Activated naive CD8-positive, alpha-beta T cell treated with anti-CD3 and anti-CD28 coated beads, Interleukin-2, amount 10 ng/mL, durations not matched to agents 7 days and 5 days (primary cell): ENCODE results near the gene KAT5. TPM values are rescaled to one million over a fixed set of nuclear protein-coding genes. Genes with fewer than 3 reads are reported as not detected.
A peak's percentile ranks its signal among the peaks of the same experiment; 100 is the strongest.
"Not testable (repeated sequence)": the region's sequence is repeated elsewhere in the genome, so short reads cannot be mapped to it uniquely, and the experiment has no call there.

Experiments
- ATAC-seq: fragments of 150-1000 bp; cut with Tn5 transposase; one replicate; pipeline ENCODE4 v1.10.0; 2021; ENCODE audit warnings: low read depth, moderate library complexity
- POLR2A ChIA-PET: fragments of 350-600 bp; sonication (Branson Sonifier 250); formaldehyde crosslinking; loops from one replicate; lab custom pipeline; 2021; ENCODE audit warnings: antibody characterized with exemption; lab: Charles Lee
- DNase-seq: peaks from one replicate; pipeline ENCODE4 v3.0.0; 2021
- H3K27ac Mint-ChIP-seq: one replicate; pipeline ENCODE4 v1.8.0; 2022; ENCODE audit warnings: mild to moderate bottlenecking, mixed read lengths
- H3K27me3 Mint-ChIP-seq: one replicate; pipeline ENCODE4 v1.8.0; 2022; ENCODE audit warnings: mild to moderate bottlenecking, moderate library complexity, mixed read lengths
- H3K36me3 Mint-ChIP-seq: one replicate; pipeline ENCODE4 v1.8.0; 2021; ENCODE audit warnings: mild to moderate bottlenecking, mixed read lengths
- H3K4me1 Mint-ChIP-seq: one replicate; pipeline ENCODE4 v1.8.0; 2021; ENCODE audit warnings: mixed read lengths
- H3K4me3 Mint-ChIP-seq: one replicate; pipeline ENCODE4 v1.8.0; 2022; ENCODE audit warnings: mild to moderate bottlenecking, moderate library complexity, mixed read lengths
- H3K9me3 Mint-ChIP-seq: one replicate; pipeline ENCODE4 v1.8.0; 2021; ENCODE audit warnings: mixed read lengths
- total RNA-seq, 2 experiments: library from RNA; stranded (reverse); gene quantifications; one replicate each; pipeline ENCODE4 v1.2.3, GENCODE V29; 2021

The KAT5 gene
- total RNA-seq, 2 experiments from 2014 or later, result 75.6 to 82.6 TPM

DNA sequence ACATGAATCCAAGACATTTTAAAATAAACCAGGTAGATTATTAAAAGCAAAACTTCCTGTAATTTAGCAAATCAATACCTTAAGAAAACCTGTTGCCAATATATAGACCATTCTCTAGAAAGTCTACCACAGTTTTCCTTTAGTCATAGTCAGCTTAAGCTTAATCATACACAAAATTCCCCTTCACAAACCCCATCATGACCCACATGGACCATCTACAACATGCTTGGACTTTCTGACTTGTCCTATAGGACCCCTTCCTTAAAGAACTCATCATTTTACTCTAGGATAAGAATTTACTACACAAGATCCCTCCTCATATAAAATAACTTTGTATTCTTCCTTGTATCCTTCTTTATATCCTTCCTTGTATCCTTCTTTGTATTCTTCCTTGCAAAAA, 24.8 kb downstream of the KAT5 start:
- H3K4me1 Mint-ChIP-seq, result no peaks in the 10 kb centered on the region
- no peaks in the 10 kb centered on the region for H3K36me3 Mint-ChIP-seq
- ATAC-seq (no peak), DNase-seq (no peak)
- POLR2A ChIA-PET, result no interaction called here
- H3K9me3 Mint-ChIP-seq, result peaks cover 6% of the 10 kb centered on the region
- H3K27me3 Mint-ChIP-seq, result peaks cover 45% of the 10 kb centered on the region
- no peak overlapping the region for H3K4me3 Mint-ChIP-seq
- no peak overlapping the region for H3K27ac Mint-ChIP-seq

DNA sequence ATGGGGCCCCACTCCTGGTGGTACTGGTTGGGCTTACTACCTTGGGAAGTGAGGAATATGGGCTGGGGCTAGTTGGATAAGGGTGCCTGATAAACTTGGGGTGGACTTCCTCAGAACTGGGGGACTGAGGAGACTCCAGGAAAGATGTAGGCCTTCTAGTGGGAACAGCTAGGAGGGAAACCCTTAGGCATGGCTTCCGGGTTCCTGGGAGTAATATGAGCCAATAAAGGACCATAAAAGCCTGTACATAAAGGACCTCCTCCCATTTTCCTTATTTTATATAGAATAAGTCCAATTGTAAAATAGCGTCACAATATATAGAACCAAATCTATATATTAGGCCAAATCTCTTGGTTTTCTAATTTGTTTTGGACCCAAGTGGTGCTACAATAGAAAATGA, 27.0 kb downstream of the KAT5 start:
- Mint-ChIP-seq H3K9me3 (peaks cover 5% of the 10 kb centered on the region), H3K27ac (no peak overlapping the region), H3K4me3 (no peak overlapping the region), H3K27me3 (peaks cover 32% of the 10 kb centered on the region), H3K36me3 (no peaks in the 10 kb centered on the region), H3K4me1 (no peaks in the 10 kb centered on the region)
- POLR2A ChIA-PET, result no interaction called here
- no peak for ATAC-seq
- DNase-seq, result no peak

DNA sequence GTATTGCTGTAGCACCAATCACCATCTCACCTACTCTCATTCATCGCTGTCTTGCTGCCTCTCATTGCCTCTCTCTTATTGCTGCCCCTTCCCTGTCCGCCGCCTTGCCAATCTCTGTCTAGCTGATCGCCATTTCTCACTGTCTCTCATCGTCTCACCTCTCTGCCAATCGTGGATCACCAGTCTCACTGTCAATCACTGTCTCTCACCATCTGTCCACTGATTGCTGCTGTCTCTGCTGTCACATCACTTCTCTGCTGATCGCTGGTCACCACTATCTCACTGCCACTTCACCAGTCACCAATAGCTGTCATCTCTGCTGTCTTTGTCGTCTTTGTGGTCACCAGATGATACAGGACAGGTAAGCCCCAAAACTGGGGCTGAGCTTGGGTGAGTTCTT, 29.1 kb downstream of the KAT5 start:
- Mint-ChIP-seq H3K9me3 (peaks cover 5% of the 10 kb centered on the region), H3K36me3 (no peaks in the 10 kb centered on the region), H3K27ac (peak overlapping the region; percentile 23), H3K27me3 (peaks cover 29% of the 10 kb centered on the region), H3K4me1 (no peaks in the 10 kb centered on the region), H3K4me3 (no peak overlapping the region)
- DNase-seq (no peak), ATAC-seq (no peak)
- POLR2A ChIA-PET, result no interaction called here

- ATAC-seq, result no peak
- Mint-ChIP-seq H3K4me3 (no peak overlapping the region), H3K9me3 (no peaks in the 10 kb centered on the region), H3K36me3 (no peaks in the 10 kb centered on the region), H3K27me3 (peaks cover 26% of the 10 kb centered on the region), H3K27ac (no peak overlapping the region), H3K4me1 (no peaks in the 10 kb centered on the region)
- POLR2A ChIA-PET, result no interaction called here
- DNase-seq, result no peak
Measured at GRCh38 chr11:65742353-65742752, 30.3 kb downstream of the KAT5 start.

DNA sequence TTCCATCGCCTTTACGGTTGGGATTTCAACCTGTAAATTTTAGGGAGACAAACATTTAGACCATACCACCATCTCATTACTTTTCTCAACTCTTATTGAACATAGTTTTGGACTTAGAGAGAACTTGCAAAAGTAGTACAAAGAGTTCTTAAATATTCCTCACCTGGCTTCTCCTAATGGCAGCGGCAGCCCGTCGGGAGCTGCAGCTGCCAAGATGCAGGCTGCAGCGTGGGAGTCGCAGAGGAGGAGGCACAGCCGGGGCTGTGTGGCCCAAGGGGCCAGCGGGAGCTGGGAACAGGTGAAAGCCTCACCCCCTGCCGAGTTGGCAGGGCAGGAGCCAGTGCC, 31.6 kb downstream of the KAT5 start:
- H3K27ac Mint-ChIP-seq, result no peak overlapping the region
- POLR2A ChIA-PET, result no interaction called here
- DNase-seq, result no peak

GRCh38 chr11:65744026-65744698, 32.1 kb downstream of the KAT5 start:
- Mint-ChIP-seq H3K9me3 (no peaks in the 10 kb centered on the region), H3K4me3 (no peak overlapping the region), H3K4me1 (no peaks in the 10 kb centered on the region), H3K36me3 (no peaks in the 10 kb centered on the region), H3K27me3 (peaks cover 27% of the 10 kb centered on the region), H3K27ac (no peak overlapping the region)
- no peak for DNase-seq
- POLR2A ChIA-PET, result no interaction called here
- no peak for ATAC-seq

More for the DNA sequence above, 31.6 kb downstream of the KAT5 start:
- Mint-ChIP-seq H3K4me3 (no peak overlapping the region), H3K4me1 (no peaks in the 10 kb centered on the region), H3K27me3 (peaks cover 22% of the 10 kb centered on the region), H3K36me3 (no peaks in the 10 kb centered on the region), H3K9me3 (no peaks in the 10 kb centered on the region)
- no peak for ATAC-seq

GRCh38 chr11:65744699-65745042, 32.6 kb downstream of the KAT5 start:
- Mint-ChIP-seq H3K4me1 (no peaks in the 10 kb centered on the region), H3K27ac (no peak overlapping the region), H3K9me3 (no peaks in the 10 kb centered on the region), H3K4me3 (no peak overlapping the region), H3K27me3 (peaks cover 31% of the 10 kb centered on the region), H3K36me3 (no peaks in the 10 kb centered on the region)
- POLR2A ChIA-PET, result no interaction called here
- DNase-seq (no peak), ATAC-seq (no peak)

DNA sequence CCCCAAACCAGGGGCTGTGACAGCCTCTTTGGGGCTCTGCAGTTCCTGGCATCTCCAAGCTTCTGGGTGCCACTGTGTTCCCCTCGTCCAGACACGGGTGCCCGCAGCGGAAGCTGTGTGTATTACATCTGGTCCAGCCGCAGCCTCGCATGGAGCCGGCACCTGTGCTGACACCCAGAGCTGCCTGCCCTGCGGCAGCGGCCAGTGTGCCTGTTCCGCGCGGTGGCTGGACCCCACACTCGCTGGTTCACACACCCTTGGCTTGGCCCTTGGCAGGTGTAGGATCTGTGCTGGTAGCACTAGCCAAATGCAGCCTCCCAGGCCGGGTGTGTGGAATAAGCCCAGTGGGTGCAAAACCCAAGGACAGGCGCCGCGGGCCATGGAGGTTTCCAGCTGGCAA, 33.0 kb downstream of the KAT5 start:
- Mint-ChIP-seq H3K4me1 (no peaks in the 10 kb centered on the region), H3K9me3 (no peaks in the 10 kb centered on the region), H3K27me3 (peaks cover 34% of the 10 kb centered on the region), H3K36me3 (no peaks in the 10 kb centered on the region), H3K27ac (no peak overlapping the region), H3K4me3 (no peak overlapping the region)
- POLR2A ChIA-PET, result no interaction called here
- DNase-seq (no peak), ATAC-seq (no peak)

DNA sequence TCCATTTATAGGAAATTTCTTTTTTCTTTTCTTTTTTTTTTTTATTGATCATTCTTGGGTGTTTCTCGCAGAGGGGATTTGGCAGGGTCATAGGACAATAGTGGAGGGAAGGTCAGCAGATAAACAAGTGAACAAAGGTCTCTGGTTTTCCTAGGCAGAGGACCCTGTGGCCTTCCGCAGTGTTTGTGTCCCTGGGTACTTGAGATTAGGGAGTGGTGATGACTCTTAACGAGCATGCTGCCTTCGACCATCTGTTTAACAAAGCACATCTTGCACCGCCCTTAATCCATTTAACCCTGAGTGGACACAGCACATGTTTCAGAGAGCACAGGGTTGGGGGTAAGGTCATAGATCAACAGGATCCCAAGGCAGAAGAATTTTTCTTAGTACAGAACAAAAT, 50.1 kb downstream of the KAT5 start:
- POLR2A ChIA-PET, ATAC-seq, H3K9me3 Mint-ChIP-seq, H3K27ac Mint-ChIP-seq, H3K4me3 Mint-ChIP-seq, H3K4me1 Mint-ChIP-seq, H3K36me3 Mint-ChIP-seq, DNase-seq: not testable (repeated sequence)
- peaks cover 22% of the 10 kb centered on the region for H3K27me3 Mint-ChIP-seq

- POLR2A ChIA-PET, DNase-seq, H3K4me3 Mint-ChIP-seq, ATAC-seq, H3K27ac Mint-ChIP-seq, H3K36me3 Mint-ChIP-seq, H3K4me1 Mint-ChIP-seq, H3K9me3 Mint-ChIP-seq: not testable (repeated sequence)
- H3K27me3 Mint-ChIP-seq, result peaks cover 22% of the 10 kb centered on the region
Measured at GRCh38 chr11:65762816-65763215, 50.8 kb downstream of the KAT5 start.

GRCh38 chr11:65764434-65764833, 52.4 kb downstream of the KAT5 start:
- DNase-seq, result no peak
- Mint-ChIP-seq H3K36me3 (no peaks in the 10 kb centered on the region), H3K27ac (no peak overlapping the region), H3K4me3 (no peak overlapping the region), H3K9me3 (no peaks in the 10 kb centered on the region), H3K27me3 (peaks cover 21% of the 10 kb centered on the region), H3K4me1 (no peaks in the 10 kb centered on the region)
- ATAC-seq, result no peak
- POLR2A ChIA-PET, result interaction anchor here (0.8 kb wide), 1 partner anchor 53 kb away, joined by 3 read pairs; no protein-coding TSS in a partner anchor

GRCh38 chr11:65766535-65766934, 54.5 kb downstream of the KAT5 start:
- DNase-seq, result no peak

DNA sequence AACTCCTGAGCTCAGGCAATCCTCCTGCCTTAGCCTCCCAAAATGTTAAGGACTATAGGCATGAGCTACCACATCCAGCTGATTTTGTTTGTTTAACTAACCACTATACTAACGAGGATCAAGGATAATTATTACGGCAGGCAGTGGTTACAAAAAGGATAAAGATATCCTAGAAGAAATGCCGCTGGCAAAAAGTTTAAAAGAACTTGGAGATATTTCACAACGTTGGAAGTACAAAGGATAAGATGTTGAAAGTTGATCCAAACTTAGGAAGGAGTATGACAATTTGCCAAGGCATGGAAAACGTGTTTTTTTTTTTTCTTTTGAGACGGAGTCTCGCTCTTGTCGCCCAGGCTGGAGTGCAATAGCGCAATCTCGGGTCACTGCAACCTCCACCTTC, 55.4 kb downstream of the KAT5 start:
- no peak overlapping the region for H3K27ac Mint-ChIP-seq
- ATAC-seq, result no peak
- H3K9me3 Mint-ChIP-seq, result no peaks in the 10 kb centered on the region
- POLR2A ChIA-PET, result interaction anchor here (0.6 to 1.4 kb wide), 2 partner anchors 9 to 55 kb away, joined by 3 to 6 read pairs; partner anchors contain the start of gene KAT5
- no peaks in the 10 kb centered on the region for H3K36me3 Mint-ChIP-seq
- no peak for DNase-seq
- H3K27me3 Mint-ChIP-seq, result peaks cover 5% of the 10 kb centered on the region
- peaks cover 3% of the 10 kb centered on the region for H3K4me1 Mint-ChIP-seq
- H3K4me3 Mint-ChIP-seq, result no peak overlapping the region

More at GRCh38 chr11:65766535-65766934, 54.5 kb downstream of the KAT5 start:
- H3K4me1 Mint-ChIP-seq, result peaks cover 3% of the 10 kb centered on the region
- H3K9me3 Mint-ChIP-seq, result no peaks in the 10 kb centered on the region
- no peak overlapping the region for H3K27ac Mint-ChIP-seq
- H3K27me3 Mint-ChIP-seq, result peaks cover 6% of the 10 kb centered on the region
- H3K4me3 Mint-ChIP-seq, result no peak overlapping the region
- no peaks in the 10 kb centered on the region for H3K36me3 Mint-ChIP-seq
- POLR2A ChIA-PET, result no interaction called here
- no peak for ATAC-seq

- H3K27ac Mint-ChIP-seq, DNase-seq, H3K4me3 Mint-ChIP-seq, H3K9me3 Mint-ChIP-seq, ATAC-seq, H3K27me3 Mint-ChIP-seq, H3K36me3 Mint-ChIP-seq, H3K4me1 Mint-ChIP-seq: not testable (repeated sequence)
- POLR2A ChIA-PET, result interaction anchor here (0.6 to 1.4 kb wide), 3 partner anchors 8 to 55 kb away, joined by 3 to 6 read pairs (median 3); partner anchors contain the start of gene KAT5
Measured at GRCh38 chr11:65767806-65768205, 55.8 kb downstream of the KAT5 start.
